ENCODE measurements around the gene MANBA.

DNA sequence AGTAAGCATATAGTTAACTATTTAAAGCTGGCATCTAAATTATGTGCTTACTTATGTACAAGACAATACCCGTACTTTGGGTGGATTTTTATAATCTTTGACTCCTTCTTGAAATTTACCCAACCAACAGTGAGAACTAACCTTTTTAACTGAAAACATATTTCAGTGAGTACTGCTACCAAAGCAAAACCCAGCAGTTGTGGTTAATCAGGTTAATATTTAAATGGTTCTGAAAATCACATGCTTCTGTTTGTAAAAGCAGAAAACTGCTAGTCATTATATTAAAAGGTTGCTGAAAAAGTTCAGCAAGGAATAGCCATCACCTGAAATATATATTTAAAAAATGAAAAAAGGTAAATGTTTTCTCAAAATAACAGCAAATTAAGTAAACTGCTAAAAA, 46.6 kb upstream of the MANBA start:
- TF ChIP-seq, protein P1, sequence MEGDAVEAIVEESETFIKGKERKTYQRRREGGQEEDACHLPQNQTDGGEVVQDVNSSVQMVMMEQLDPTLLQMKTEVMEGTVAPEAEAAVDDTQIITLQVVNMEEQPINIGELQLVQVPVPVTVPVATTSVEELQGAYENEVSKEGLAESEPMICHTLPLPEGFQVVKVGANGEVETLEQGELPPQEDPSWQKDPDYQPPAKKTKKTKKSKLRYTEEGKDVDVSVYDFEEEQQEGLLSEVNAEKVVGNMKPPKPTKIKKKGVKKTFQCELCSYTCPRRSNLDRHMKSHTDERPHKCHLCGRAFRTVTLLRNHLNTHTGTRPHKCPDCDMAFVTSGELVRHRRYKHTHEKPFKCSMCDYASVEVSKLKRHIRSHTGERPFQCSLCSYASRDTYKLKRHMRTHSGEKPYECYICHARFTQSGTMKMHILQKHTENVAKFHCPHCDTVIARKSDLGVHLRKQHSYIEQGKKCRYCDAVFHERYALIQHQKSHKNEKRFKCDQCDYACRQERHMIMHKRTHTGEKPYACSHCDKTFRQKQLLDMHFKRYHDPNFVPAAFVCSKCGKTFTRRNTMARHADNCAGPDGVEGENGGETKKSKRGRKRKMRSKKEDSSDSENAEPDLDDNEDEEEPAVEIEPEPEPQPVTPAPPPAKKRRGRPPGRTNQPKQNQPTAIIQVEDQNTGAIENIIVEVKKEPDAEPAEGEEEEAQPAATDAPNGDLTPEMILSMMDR (IDR thresholded peaks at IDR 0.05; ENCODE audit: low read depth, low read length, poor library complexity, severe bottlenecking), result no peak
- no peak for TF ChIP-seq EZH2phosphoT487 (IDR thresholded peaks at IDR 0.05; ENCODE audit: borderline replicate concordance, low read length)

Measured in DOHH2 (cell line).